Common myeloid progenitor, CD34-positive (primary cell): ENCODE data around the gene TRIP10.

Experiments
- CTCF ChIA-PET: fragments of 350-600 bp; sonication (Branson Sonifier 250); formaldehyde crosslinking; loops from one replicate; lab custom pipeline; 2021; ENCODE audit warnings: antibody characterized with exemption; lab: Charles Lee
- POLR2A ChIA-PET: fragments of 350-600 bp; sonication (Branson Sonifier 250); formaldehyde crosslinking; loops from one replicate; lab custom pipeline; 2021; ENCODE audit warnings: antibody characterized with exemption; lab: Charles Lee
- DNase-seq, 3 donors: peaks; one replicate each; pipeline versions ENCODE4 v3.0.0 to v3.0.0-alpha.2; 2013
- H3K27ac ChIP-seq, 2 experiments: 1 replicate in 1 of 2; 2 replicates in 1 of 2; pipeline ENCODE4 v1.7.0; 2013; ENCODE audit warnings: inconsistent platforms in 2 of 2, low read length in 2 of 2, mild to moderate bottlenecking in 2 of 2, low read depth in 1 of 2, moderate library complexity in 1 of 2; ENCODE audit not compliant: severe bottlenecking in 2 of 2, insufficient read depth in 1 of 2, poor library complexity in 1 of 2
- H3K27me3 ChIP-seq, 5 experiments: replicated peaks in 2 of 5; 1 replicate in 3 of 5; 2 replicates in 2 of 5; pipeline versions ENCODE4 v1.6.1 to v1.7.0; 2013; ENCODE audit warnings: low read length in 4 of 5, mild to moderate bottlenecking in 2 of 5, moderate library complexity in 2 of 5, inconsistent platforms in 1 of 5; ENCODE audit not compliant: insufficient read depth in 5 of 5, control insufficient read depth in 4 of 5
- H3K36me3 ChIP-seq, 4 experiments: 1 replicate in 2 of 4; 2 replicates in 2 of 4; pipeline versions ENCODE4 v1.6.1 to v1.7.0; 2013; ENCODE audit warnings: low read length in 3 of 4, control low read depth in 1 of 4, mild to moderate bottlenecking in 1 of 4; ENCODE audit not compliant: control insufficient read depth in 4 of 4, insufficient read depth in 4 of 4
- H3K4me1 ChIP-seq, 4 experiments: 1 replicate in 3 of 4; 2 replicates in 1 of 4; pipeline versions ENCODE4 v1.6.1 to v1.7.1; 2013; ENCODE audit warnings: low read length in 3 of 4, mild to moderate bottlenecking in 3 of 4, control low read depth in 1 of 4, inconsistent platforms in 1 of 4, moderate library complexity in 1 of 4; ENCODE audit not compliant: control insufficient read depth in 4 of 4, insufficient read depth in 4 of 4; ENCODE audit errors: control extremely low read depth in 1 of 4
- H3K4me3 ChIP-seq, 7 experiments: 1 replicate in 4 of 7; 2 replicates in 3 of 7; pipeline versions ENCODE4 v1.5.1 to v1.7.0; 2013; ENCODE audit warnings: mild to moderate bottlenecking in 7 of 7, low read length in 6 of 7, moderate library complexity in 6 of 7, inconsistent platforms in 2 of 7, low read depth in 2 of 7, control low read depth in 1 of 7; ENCODE audit not compliant: insufficient read depth in 4 of 7, control insufficient read depth in 1 of 7; ENCODE audit errors: extremely low read depth in 1 of 7
- H3K9me3 ChIP-seq, 5 experiments: 1 replicate in 4 of 5; 2 replicates in 1 of 5; pipeline versions ENCODE4 v1.6.1 to v1.7.1; 2013; ENCODE audit warnings: low read length in 4 of 5, mild to moderate bottlenecking in 2 of 5, inconsistent platforms in 1 of 5, low read depth in 1 of 5, moderate library complexity in 1 of 5; ENCODE audit not compliant: control insufficient read depth in 4 of 5, insufficient read depth in 2 of 5; ENCODE audit errors: control extremely low read depth in 1 of 5
- WGBS: methylation state at CpG from one replicate; pipeline ENCODE4 v1.1.5; 2013; ENCODE audit not compliant: insufficient coverage; 5-methylcytosine and 5-hydroxymethylcytosine counted together

Gene TRIP10

GRCh38 chr19:6719992-6720368 is 19.5 kb upstream of the TRIP10 start:
- WGBS = 100% methylated on average over 3 of the region's 3 CpGs
- no peak for DNase-seq
- Histone ChIP-seq H3K27me3 (no peaks in the 10 kb centered on the region), H3K9me3 (no peaks in the 10 kb centered on the region), H3K4me1 (peaks cover 0 to 50% (median 40%) of the 10 kb centered on the region in 4 experiments), H3K4me3 (no peak overlapping the region), H3K27ac (no peak overlapping the region), H3K36me3 (no peaks in the 10 kb centered on the region)
- POLR2A ChIA-PET = interaction anchor here (1.0 kb wide), 1 partner anchor 18 kb away, joined by 3 read pairs; the partner anchor contains the start of gene GPR108
- CTCF ChIA-PET = interaction anchor here (1.1 kb wide), 1 partner anchor 87 kb away, joined by 3 read pairs; no protein-coding TSS in a partner anchor

GRCh38 chr19:6720369-6721137 is 18.9 kb upstream of the TRIP10 start, which contains the start of gene C3:
Gene C3 (minus strand): TSS chr19:6720650. CDS start chr19:6720589, 61 bp downstream.
- Histone ChIP-seq H3K27ac (peak within 1 kb of the TSS in 1 of 2 experiments; percentile 14), H3K36me3 (no peaks in the 10 kb centered on the region), H3K4me3 (peak within 1 kb of the TSS in 1 of 7 experiments; percentile 28), H3K4me1 (peaks cover 0 to 56% (median 43%) of the 10 kb centered on the region in 4 experiments), H3K9me3 (no peaks in the 10 kb centered on the region), H3K27me3 (no peaks in the 10 kb centered on the region)
- ChIA-PET CTCF (interaction anchor here (1.1 kb wide), 1 partner anchor 87 kb away, joined by 3 read pairs; no protein-coding TSS in a partner anchor), POLR2A (interaction anchor here (1.0 kb wide), 1 partner anchor 17 kb away, joined by 3 read pairs; the partner anchor contains the start of gene GPR108)
- WGBS = 100% methylated on average over 1 of the region's 4 CpGs
- peak in 2 of 3 donors; percentile 55 to 61 for DNase-seq

- peaks cover 0 to 59% (median 43%) of the 10 kb centered on the region in 4 experiments for H3K4me1 ChIP-seq
- ChIA-PET CTCF (interaction anchor here (1.1 kb wide), 1 partner anchor 88 kb away, joined by 3 read pairs; no protein-coding TSS in a partner anchor), POLR2A (interaction anchor here (0.6 to 1.0 kb wide), 2 partner anchors 17 to 80 kb away, joined by 3 read pairs; partner anchors contain the start of gene GPR108)
- no peak for DNase-seq
- no peaks in the 10 kb centered on the region for H3K27me3 ChIP-seq
- H3K4me3 ChIP-seq = no peak overlapping the region
- H3K27ac ChIP-seq = no peak overlapping the region
- no peaks in the 10 kb centered on the region for H3K9me3 ChIP-seq
- H3K36me3 ChIP-seq = no peaks in the 10 kb centered on the region
Observed at GRCh38 chr19:6721138-6721474, 18.4 kb upstream of the TRIP10 start.

- peak in 2 of 3 donors; percentile 46 to 77 for DNase-seq
- Histone ChIP-seq H3K4me1 (peaks cover 0 to 59% (median 43%) of the 10 kb centered on the region in 4 experiments), H3K27ac (peak overlapping the region in 1 of 2 experiments; percentile 14), H3K36me3 (no peaks in the 10 kb centered on the region), H3K4me3 (peak overlapping the region in 2 of 7 experiments; percentile 26 to 28), H3K27me3 (no peaks in the 10 kb centered on the region), H3K9me3 (no peaks in the 10 kb centered on the region)
- ChIA-PET POLR2A (interaction anchor here (0.6 kb wide), 1 partner anchor 79 kb away, joined by 3 read pairs; no protein-coding TSS in a partner anchor), CTCF (interaction anchor here (0.7 kb wide), 1 partner anchor 14 kb away, joined by 3 read pairs; no protein-coding TSS in a partner anchor)
- whole genome bisulfite sequencing = 94% methylated on average over 2 of the region's 5 CpGs
Observed at GRCh38 chr19:6721773-6722172, 17.7 kb upstream of the TRIP10 start.

GRCh38 chr19:6723108-6723618 is 16.3 kb upstream of the TRIP10 start:
- ChIA-PET POLR2A (no interaction called here), CTCF (interaction anchor here (0.8 kb wide), 1 partner anchor 13 kb away, joined by 5 read pairs; no protein-coding TSS in a partner anchor)
- no peaks in the 10 kb centered on the region for H3K36me3 ChIP-seq
- no peak overlapping the region for H3K27ac ChIP-seq
- H3K27me3 ChIP-seq = no peaks in the 10 kb centered on the region
- H3K4me3 ChIP-seq = peak overlapping the region in 2 of 7 experiments; percentile 32 to 45
- no peaks in the 10 kb centered on the region for H3K9me3 ChIP-seq
- peaks cover 0 to 62% (median 47%) of the 10 kb centered on the region in 4 experiments for H3K4me1 ChIP-seq
- 16% methylated on average over 11 of the region's 13 CpGs for WGBS
- no peak for DNase-seq

GRCh38 chr19:6723738-6724137 is 15.7 kb upstream of the TRIP10 start:
- Histone ChIP-seq H3K9me3 (no peaks in the 10 kb centered on the region), H3K27ac (no peak overlapping the region), H3K36me3 (no peaks in the 10 kb centered on the region), H3K27me3 (no peaks in the 10 kb centered on the region), H3K4me1 (peaks cover 0 to 67% (median 53%) of the 10 kb centered on the region in 4 experiments), H3K4me3 (peak overlapping the region in 1 of 7 experiments; percentile 45)
- ChIA-PET CTCF (interaction anchor here (0.8 kb wide), 1 partner anchor 13 kb away, joined by 5 read pairs; no protein-coding TSS in a partner anchor), POLR2A (no interaction called here)
- WGBS = 0% methylated on average over 4 of the region's 5 CpGs
- DNase-seq = peak; percentile 56 to 83 (median 81)
